ENCODE measurements around the gene AFP.

Gene AFP

DNA sequence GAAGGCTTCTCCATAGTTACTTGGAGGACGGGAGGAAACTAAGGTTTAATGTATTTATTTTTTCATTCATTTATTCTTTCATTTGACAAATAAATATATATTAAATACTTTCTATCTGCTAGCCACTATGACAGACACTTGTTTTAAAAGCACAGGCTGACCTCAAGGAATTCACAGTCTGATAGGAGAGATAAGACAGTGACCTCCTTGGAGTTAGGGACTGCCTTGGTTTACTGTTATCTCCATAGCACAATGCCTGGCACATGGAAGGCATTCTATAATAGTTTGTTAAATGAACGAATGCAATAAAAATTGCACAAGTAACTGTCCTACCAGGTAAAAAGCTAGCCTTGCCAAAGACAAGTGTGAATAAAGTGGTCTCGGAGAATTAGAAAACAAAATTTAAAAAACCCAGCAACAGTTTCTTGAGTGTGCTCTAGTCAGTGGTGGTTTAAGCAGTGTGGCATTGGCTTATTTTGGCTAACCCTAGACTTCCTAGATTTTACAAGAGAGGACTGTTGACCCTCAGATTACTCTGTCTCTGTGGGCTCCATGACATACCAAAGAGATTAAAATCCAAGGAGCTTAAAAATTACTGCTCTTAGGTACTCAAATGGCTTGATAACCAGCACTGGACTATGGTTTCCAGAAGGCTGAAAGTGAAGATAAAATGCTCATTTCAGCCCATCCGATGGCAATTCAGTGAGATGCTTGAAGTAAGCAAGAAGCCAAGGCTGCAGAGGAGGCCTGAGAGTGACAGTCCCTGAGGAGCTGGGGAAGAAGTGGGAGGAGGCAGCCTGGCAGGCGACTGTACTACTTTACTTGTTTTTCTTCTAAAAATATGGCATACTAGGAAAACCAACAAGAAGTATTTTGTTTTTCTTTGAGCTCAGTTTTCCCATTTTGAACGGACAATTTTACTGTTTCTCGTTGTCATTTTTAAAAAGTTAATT, 9.6 kb downstream of the AFP start:
- TF ChIP-seq TAF1 (IDR thresholded peaks at IDR 0.05; ENCODE audit: borderline replicate concordance, insufficient read depth, low read length) (no peak), FOXP2 (optimal IDR thresholded peaks at IDR 0.05; ENCODE audit: borderline replicate concordance, extremely low read depth, extremely low read length, insufficient read depth) (no peak), POLR2AphosphoS5 (IDR thresholded peaks at IDR 0.05; ENCODE audit: low read depth, low read length) (no peak), SIN3A (IDR thresholded peaks at IDR 0.05; ENCODE audit: borderline replicate concordance, insufficient read depth, low read length) (no peak)
- TF ChIP-seq, protein P1, sequence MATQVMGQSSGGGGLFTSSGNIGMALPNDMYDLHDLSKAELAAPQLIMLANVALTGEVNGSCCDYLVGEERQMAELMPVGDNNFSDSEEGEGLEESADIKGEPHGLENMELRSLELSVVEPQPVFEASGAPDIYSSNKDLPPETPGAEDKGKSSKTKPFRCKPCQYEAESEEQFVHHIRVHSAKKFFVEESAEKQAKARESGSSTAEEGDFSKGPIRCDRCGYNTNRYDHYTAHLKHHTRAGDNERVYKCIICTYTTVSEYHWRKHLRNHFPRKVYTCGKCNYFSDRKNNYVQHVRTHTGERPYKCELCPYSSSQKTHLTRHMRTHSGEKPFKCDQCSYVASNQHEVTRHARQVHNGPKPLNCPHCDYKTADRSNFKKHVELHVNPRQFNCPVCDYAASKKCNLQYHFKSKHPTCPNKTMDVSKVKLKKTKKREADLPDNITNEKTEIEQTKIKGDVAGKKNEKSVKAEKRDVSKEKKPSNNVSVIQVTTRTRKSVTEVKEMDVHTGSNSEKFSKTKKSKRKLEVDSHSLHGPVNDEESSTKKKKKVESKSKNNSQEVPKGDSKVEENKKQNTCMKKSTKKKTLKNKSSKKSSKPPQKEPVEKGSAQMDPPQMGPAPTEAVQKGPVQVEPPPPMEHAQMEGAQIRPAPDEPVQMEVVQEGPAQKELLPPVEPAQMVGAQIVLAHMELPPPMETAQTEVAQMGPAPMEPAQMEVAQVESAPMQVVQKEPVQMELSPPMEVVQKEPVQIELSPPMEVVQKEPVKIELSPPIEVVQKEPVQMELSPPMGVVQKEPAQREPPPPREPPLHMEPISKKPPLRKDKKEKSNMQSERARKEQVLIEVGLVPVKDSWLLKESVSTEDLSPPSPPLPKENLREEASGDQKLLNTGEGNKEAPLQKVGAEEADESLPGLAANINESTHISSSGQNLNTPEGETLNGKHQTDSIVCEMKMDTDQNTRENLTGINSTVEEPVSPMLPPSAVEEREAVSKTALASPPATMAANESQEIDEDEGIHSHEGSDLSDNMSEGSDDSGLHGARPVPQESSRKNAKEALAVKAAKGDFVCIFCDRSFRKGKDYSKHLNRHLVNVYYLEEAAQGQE (IDR thresholded peaks at IDR 0.05; ENCODE audit: insufficient read depth in 1 of 2, low read depth in 2 of 2, low read length in 2 of 2): no peak

DNA sequence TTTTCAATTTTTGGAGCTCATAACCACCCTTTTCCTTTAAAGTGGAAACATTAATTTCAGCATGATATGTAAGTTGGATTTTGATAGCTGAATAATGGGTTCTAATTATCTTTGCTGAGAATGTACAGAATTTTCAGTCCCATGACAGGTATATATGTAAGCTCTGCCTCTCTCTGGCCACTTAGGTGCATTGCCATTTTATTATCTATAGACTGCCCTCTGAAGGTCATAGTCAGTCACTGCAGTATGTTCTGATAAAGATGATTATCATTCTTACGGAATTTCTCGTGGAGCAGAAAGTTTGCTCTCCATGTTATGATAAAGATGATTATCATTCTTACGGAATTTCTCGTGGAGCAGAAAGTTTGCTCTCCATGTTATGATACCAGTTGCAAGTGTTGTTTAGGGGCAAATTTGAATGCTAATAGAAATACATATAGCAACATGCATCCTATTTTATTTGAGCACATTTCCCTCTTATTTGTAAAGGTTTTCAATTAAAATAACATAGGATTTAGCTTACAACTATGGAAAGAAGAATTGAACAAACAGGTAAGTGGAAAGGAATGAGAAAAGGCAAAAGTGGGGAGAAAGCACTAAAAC, 10.4 kb downstream of the AFP start:
- no peak for TF ChIP-seq SIN3A (IDR thresholded peaks at IDR 0.05; ENCODE audit: borderline replicate concordance, insufficient read depth, low read length)
- no peak for TF ChIP-seq POLR2AphosphoS5 (IDR thresholded peaks at IDR 0.05; ENCODE audit: low read depth, low read length)
- TF ChIP-seq, protein P1 (IDR thresholded peaks at IDR 0.05; ENCODE audit: insufficient read depth in 1 of 2, low read depth in 2 of 2, low read length in 2 of 2): no peak
- no peak for TF ChIP-seq TAF1 (IDR thresholded peaks at IDR 0.05; ENCODE audit: borderline replicate concordance, insufficient read depth, low read length)
- TF ChIP-seq FOXP2 (optimal IDR thresholded peaks at IDR 0.05; ENCODE audit: borderline replicate concordance, extremely low read depth, extremely low read length, insufficient read depth): no peak

DNA sequence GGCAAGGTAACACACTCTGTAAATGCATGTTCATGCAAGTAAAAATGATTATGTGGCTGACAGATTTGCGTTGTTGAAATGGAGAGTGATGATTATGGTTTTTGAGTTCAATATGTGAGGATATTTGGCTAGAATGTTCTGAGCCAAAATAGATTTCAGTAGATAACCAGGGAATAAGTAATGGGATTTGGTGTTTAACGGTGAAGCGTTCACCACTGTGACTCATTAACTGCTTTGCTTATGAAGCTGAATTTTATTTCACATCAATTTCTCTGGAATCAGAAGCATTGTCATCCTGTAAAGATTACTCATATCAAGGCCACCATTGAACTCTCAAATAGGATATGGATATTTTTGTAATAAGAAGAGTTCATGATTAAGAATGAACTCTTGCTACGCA, 11.7 kb downstream of the AFP start:
- no peak for TF ChIP-seq SIN3A (IDR thresholded peaks at IDR 0.05; ENCODE audit: borderline replicate concordance, insufficient read depth, low read length)

DNA sequence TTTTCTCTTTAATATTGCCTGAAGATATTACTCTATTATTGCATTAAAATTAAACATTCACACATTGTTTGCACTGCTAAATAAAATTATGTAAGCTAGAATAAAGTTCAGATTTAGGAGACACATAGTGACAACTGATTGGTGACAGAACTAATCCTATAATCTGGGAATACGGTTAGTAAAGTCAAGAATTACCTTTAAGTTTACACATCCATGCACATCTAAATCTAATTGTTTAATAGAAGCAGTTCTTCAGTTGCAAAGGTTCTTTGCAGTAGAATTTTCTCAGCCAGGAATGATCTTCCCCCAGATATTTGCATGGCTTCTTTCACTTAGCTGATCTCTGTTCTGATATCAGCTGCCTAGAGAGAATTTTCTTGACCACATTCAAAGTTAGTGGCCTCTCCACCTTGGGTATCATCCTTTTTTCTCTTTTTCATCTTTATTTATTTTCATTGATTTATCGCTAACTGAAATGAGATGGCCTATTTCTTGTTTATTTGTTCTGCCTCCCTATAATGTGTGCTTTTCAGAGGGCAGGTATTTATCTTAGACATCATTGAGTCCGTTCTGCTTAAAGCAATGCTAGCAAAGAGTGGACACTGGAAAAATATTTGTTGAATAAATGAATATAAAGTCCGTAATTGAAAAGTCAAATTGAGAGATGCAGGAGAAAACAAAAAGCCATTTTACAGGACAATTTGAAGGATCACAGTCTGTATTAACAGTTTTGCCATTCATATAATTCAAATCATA, 12.6 kb downstream of the AFP start:
- TF ChIP-seq SIN3A (IDR thresholded peaks at IDR 0.05; ENCODE audit: borderline replicate concordance, insufficient read depth, low read length): no peak
- TF ChIP-seq FOXP2 (optimal IDR thresholded peaks at IDR 0.05; ENCODE audit: borderline replicate concordance, extremely low read depth, extremely low read length, insufficient read depth): no peak
- TF ChIP-seq POLR2AphosphoS5 (IDR thresholded peaks at IDR 0.05; ENCODE audit: low read depth, low read length): no peak
- TF ChIP-seq TAF1 (IDR thresholded peaks at IDR 0.05; ENCODE audit: borderline replicate concordance, insufficient read depth, low read length): no peak
- TF ChIP-seq, protein P1 (IDR thresholded peaks at IDR 0.05; ENCODE audit: insufficient read depth in 1 of 2, low read depth in 2 of 2, low read length in 2 of 2): no peak

DNA sequence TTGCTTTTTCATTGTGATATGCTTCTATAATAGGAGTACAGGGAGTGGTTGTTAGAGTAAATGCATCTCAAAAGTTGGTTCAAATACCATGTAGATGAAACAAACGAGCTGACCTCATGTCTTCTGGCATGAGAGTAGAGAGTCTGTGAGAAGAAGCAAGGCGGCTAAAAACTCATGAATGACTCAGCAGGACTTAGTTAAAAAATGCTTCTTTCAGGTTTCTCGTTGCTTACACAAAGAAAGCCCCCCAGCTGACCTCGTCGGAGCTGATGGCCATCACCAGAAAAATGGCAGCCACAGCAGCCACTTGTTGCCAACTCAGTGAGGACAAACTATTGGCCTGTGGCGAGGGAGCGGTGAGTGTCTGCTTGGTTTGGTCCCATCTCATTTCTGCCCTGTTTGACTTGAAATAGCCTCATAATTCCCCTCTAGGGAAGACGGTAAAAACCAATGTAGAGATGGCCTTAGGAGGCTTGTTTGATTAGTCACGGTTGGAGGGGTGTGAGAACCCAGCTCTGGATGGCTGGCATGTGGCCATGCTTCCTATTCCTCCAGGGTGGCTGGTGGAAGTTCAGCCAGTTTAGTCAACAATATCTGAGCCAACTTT, 14.5 kb downstream of the AFP start:
- no peak for TF ChIP-seq TAF1 (IDR thresholded peaks at IDR 0.05; ENCODE audit: borderline replicate concordance, insufficient read depth, low read length)
- TF ChIP-seq POLR2AphosphoS5 (IDR thresholded peaks at IDR 0.05; ENCODE audit: low read depth, low read length): no peak
- TF ChIP-seq, protein P1 (IDR thresholded peaks at IDR 0.05; ENCODE audit: insufficient read depth in 1 of 2, low read depth in 2 of 2, low read length in 2 of 2): no peak
- no peak for TF ChIP-seq SIN3A (IDR thresholded peaks at IDR 0.05; ENCODE audit: borderline replicate concordance, insufficient read depth, low read length)
- no peak for TF ChIP-seq FOXP2 (optimal IDR thresholded peaks at IDR 0.05; ENCODE audit: borderline replicate concordance, extremely low read depth, extremely low read length, insufficient read depth)
